ENCODE measurements around the gene PACSIN3.

GRCh38 chr11:47156951-47157350 lies 29.3 kb downstream of the PACSIN3 start:
- no peak for TF ChIP-seq CTCF (IDR thresholded peaks at IDR 0.05)
- no peak for TF ChIP-seq POLR2AphosphoS5 (IDR thresholded peaks at IDR 0.05)
- TF ChIP-seq POLR2A (IDR thresholded peaks at IDR 0.05): no peak
- TF ChIP-seq EP300 (IDR thresholded peaks at IDR 0.05): no peak

Data from sigmoid colon (tissue), 4 donors.